Right lobe of liver (tissue), 4 donors: Measurements from ENCODE around the gene CLDN20.

Source experiments
- POLR2A ChIP-seq: fragments of 450-650 bp; IDR thresholded peaks from one replicate; pipeline ENCODE4 v1.6.1; 2017; ENCODE audit warnings: antibody characterized with exemption, mild to moderate bottlenecking
- TF ChIP-seq, protein P1 (sequence below), 4 donors: fragments of 200-600 bp in 3 of 4; fragments of 450-650 bp in 1 of 4; IDR thresholded peaks; one replicate each; pipeline versions ENCODE4 v1.5.1 to v1.8.0; 2016 to 2022; ENCODE audit warnings: antibody characterized with exemption in 4 of 4, mild to moderate bottlenecking in 2 of 4
- donor health status: DM: no; HTN: no; CAD: no.
- donor health status: DM: no; HTN: no; CAD: no.
- donor health status: DM: no; HTN: yes; CAD: no.

DNA sequence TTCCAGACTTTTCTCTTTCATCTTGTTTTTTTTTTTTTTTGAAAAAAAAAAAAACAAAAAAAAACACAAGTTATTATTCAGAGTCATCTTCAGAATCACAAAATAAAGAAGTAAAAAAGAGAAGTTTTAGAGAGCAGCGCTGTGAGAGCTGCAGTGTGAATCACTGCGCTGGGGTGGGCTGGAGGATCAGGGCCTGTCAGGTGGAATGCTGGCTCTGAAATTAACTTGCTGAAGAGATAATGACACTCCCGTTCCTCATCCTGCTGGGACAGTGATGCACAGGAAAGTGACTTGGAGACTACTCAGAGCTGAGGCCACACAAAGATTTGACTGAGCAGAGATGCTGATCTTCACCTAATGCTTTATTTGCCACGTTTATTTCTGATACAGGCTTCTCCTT is 42.7 kb upstream of the CLDN20 start:
- TF ChIP-seq, protein P1, sequence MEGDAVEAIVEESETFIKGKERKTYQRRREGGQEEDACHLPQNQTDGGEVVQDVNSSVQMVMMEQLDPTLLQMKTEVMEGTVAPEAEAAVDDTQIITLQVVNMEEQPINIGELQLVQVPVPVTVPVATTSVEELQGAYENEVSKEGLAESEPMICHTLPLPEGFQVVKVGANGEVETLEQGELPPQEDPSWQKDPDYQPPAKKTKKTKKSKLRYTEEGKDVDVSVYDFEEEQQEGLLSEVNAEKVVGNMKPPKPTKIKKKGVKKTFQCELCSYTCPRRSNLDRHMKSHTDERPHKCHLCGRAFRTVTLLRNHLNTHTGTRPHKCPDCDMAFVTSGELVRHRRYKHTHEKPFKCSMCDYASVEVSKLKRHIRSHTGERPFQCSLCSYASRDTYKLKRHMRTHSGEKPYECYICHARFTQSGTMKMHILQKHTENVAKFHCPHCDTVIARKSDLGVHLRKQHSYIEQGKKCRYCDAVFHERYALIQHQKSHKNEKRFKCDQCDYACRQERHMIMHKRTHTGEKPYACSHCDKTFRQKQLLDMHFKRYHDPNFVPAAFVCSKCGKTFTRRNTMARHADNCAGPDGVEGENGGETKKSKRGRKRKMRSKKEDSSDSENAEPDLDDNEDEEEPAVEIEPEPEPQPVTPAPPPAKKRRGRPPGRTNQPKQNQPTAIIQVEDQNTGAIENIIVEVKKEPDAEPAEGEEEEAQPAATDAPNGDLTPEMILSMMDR (IDR thresholded peaks at IDR 0.05) = no peak
- TF ChIP-seq POLR2A = no peak
